HEK293T (cell line): ENCODE measurements around the gene ZNF385B.

Source experiments
- CTBP1 ChIP-seq: fragments of 450-650 bp; IDR thresholded peaks from 2 replicates; pipeline ENCODE4 v1.6.1; 2016; ENCODE audit warnings: borderline replicate concordance
- ELF4 ChIP-seq: fragments of 450-650 bp; IDR thresholded peaks from 2 replicates; pipeline ENCODE4 v1.6.1; 2017; ENCODE audit warnings: antibody characterized with exemption
- FOXM1 ChIP-seq: fragments of 450-650 bp; IDR thresholded peaks from 2 replicates; pipeline ENCODE4 v1.6.1; 2017; ENCODE audit warnings: mild to moderate bottlenecking, borderline replicate concordance
- HDGF ChIP-seq: fragments of 450-650 bp; IDR thresholded peaks from 2 replicates; pipeline ENCODE4 v1.6.1; 2017; ENCODE audit warnings: antibody characterized with exemption, borderline replicate concordance
- L3MBTL2 ChIP-seq: fragments of 450-650 bp; conservative IDR thresholded peaks from 2 replicates; pipeline ENCODE4 v1.6.1; 2016; ENCODE audit warnings: mild to moderate bottlenecking
- NFRKB ChIP-seq: fragments of 450-650 bp; IDR thresholded peaks from 2 replicates; pipeline ENCODE4 v1.6.1; 2016; ENCODE audit warnings: mild to moderate bottlenecking, moderate library complexity
- PKNOX1 ChIP-seq: fragments of 450-650 bp; IDR thresholded peaks from 2 replicates; pipeline ENCODE4 v1.6.1; 2016
- SP1 ChIP-seq: fragments of 450-650 bp; IDR thresholded peaks from 2 replicates; pipeline ENCODE4 v1.6.1; 2017
- SUZ12 ChIP-seq: fragments of 450-650 bp; IDR thresholded peaks from 2 replicates; pipeline ENCODE4 v1.6.1; 2016; ENCODE audit warnings: mild to moderate bottlenecking
- TARDBP ChIP-seq: fragments of 450-650 bp; IDR thresholded peaks from 2 replicates; pipeline ENCODE4 v1.6.1; 2016

GRCh38 chr2:179661986-179662385 is 199.4 kb downstream of the ZNF385B start:
- TF ChIP-seq SUZ12 (no peak), L3MBTL2 (no peak), CTBP1 (no peak), SP1 (no peak), HDGF (no peak), PKNOX1 (no peak), ELF4 (no peak), TARDBP (no peak), NFRKB (no peak), FOXM1 (no peak)
